ENCODE measurements around the gene KLF17. TPM values are rescaled to one million over a fixed set of nuclear protein-coding genes. Genes with fewer than 3 reads are reported as not detected.

The KLF17 gene, protein sequence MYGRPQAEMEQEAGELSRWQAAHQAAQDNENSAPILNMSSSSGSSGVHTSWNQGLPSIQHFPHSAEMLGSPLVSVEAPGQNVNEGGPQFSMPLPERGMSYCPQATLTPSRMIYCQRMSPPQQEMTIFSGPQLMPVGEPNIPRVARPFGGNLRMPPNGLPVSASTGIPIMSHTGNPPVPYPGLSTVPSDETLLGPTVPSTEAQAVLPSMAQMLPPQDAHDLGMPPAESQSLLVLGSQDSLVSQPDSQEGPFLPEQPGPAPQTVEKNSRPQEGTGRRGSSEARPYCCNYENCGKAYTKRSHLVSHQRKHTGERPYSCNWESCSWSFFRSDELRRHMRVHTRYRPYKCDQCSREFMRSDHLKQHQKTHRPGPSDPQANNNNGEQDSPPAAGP
- 0.23 and 0.74 TPM in 2 replicates for total RNA-seq (2014; rRNA removed; shearing (Covaris generic))
- 0.16 and 0.34 TPM in 2 replicates for polyA plus RNA-seq (2015; cell fraction: cytosol; rRNA removed)
- polyA plus RNA-seq (2015; cell fraction: nucleus; rRNA removed) = 0.15 and 0.20 TPM in 2 replicates

DNA sequence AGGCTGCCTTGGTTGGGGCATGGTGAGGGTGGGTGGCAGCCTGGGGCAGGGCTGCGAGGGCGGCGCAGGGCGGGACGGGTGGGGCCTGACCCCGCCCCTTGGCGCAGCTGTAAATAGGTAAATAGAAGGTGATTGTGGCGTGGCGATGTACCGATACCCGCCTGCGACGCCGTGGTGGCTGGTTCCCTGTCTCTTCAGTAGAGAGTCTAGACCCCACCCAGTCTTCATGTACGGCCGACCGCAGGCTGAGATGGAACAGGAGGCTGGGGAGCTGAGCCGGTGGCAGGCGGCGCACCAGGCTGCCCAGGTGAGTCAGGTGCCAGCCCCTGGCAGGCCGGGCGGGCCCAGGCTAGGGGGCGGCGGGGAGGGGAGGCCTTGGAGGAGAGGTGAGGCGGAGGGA lies at the start of gene KLF17:
KLF17 (plus strand) TSS at position 140 of the 400 bp plus-strand sequence; CDS start at position 227, 87 bp downstream.
- no peak for DNase-seq (ENCODE audit: low read depth)

DNA sequence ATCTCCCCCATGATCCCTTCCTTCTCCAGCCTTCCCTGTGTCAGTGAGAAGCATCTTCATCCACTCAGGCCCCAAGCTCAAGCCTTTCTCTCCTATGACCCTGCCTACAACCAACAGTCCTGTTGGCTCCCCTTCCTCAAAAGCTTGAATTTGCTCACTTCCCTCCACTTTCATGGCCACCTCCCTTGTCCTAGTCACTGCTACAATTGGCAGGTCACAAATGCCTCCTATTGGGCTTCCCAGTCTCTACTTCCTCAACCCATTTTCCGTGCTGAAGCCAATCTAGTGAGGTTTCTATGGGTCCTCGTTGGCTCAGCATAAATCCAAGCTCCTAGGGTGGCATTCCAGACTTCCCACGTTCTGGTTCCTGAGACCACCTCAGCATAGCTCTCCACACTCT lies 47.2 kb upstream of the KLF17 start:
- no peak for DNase-seq (ENCODE audit: low read depth)

DNA sequence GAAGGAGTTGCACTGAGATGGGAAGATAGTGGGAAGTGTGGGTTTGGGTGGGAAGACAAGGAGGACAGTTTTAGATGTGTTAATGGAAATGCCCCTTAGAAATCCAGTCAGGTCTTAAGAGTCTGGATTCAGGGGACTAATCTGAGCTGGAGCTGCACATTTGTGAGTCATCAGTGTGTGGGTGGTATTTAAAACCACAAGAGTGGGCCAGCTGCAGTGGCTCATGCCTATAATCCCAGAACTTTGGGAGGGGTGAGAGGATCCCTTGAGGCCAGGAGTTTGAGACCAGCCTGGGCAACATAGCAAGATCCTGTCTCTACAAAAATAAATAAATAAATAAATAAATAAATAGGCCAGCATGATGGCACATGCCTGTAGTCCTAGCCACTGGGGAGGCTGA lies 46.4 kb upstream of the KLF17 start:
- peak; percentile 90 for DNase-seq (ENCODE audit: low read depth)

DNA sequence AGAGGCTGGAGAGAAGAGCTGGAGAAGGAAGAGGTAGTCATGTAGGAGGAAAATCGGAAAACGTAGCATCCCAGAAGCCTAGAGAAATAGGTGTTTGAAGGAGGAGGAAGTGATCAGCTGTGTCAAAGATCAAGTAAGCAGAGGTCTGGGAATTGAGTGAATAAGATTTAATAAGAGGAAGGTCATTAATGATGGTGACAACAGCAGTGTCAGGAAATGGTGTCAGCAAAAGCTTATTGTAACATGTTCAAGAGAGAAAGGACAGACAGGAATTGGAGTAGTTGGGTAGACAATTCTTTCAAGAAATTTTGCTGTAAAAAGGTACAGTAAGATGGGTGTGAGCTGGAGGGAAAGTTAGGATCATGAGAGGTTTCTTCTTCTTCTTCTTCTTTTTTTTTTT lies 45.8 kb upstream of the KLF17 start:
- DNase-seq (ENCODE audit: low read depth) = no peak

DNA sequence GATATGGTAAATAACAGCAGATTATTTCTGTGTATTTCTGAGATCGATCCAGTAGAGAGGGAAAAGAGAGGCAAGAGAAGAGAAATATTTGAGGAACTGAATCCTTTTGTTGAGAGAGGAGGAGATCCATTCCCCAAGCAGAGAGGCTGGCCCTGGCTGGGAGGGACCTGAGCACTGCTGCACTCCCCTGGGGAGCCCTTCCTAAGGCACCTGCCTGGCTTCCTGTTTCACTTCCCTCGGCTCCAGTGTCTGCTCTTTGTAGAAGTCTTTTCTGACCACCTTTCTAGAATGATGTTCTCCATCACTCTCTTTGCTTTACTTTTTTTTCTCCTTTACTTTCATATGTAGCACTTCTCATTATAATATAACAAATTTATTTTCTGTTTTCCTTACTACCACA lies 45.1 kb upstream of the KLF17 start:
- DNase-seq (ENCODE audit: low read depth) = no peak

DNA sequence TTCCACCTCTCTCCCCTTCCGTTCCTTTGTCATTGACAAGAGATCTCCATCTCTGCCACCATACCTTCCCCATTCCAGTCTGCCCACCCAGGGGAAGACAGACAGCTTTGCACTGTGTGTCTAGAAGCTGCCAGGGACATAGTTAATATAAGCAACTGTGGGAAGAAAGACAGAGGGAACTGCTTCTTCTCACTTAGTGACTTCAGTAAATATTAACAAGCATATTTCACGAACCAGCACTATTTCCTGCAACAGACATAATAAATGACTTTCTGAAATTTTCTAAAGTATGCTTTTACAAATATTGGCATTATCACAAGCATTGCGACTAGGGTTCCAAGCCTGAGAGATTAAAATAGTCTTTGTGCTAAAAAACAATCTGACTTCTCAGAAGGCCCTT lies 44.2 kb upstream of the KLF17 start:
- DNase-seq (ENCODE audit: low read depth) = no peak

DNA sequence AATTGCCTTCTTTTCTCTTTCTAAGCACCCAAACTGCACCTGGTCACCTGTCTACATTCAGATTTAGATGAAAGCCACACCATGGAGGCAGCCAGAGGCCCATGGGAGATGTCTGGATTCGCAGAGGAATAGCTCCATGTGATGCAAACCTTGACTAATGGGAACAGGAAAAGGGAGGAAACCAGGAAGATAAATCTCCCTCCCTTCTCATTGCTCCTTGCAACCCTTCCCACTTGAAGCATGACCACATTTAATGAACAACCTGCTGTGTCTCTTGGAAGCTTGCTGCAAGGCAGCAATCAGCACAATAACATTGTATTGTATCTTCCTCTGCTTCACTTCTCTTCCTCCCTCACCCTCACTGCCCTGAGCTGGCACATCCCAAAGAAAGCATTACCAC lies 42.6 kb upstream of the KLF17 start:
- DNase-seq (ENCODE audit: low read depth) = peak; percentile 81

DNA sequence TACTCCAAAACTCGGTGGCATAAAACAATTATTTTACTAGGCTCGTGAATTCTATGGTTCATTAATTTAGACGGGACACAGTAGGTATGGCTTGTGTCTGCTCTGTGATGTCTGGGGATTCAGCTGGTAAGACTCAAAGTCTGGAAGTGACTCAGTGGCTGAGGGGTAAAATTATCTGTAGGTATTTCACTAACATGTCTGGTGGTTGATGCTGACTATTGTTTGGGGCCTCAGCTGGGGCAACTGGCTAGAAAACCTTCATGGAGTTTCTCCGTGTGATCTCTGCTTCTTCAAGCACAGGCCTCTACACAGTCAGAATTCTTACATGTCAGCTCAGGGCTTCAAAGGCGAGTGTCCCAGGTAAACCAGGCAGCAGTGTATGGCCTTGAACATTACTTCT lies 41.2 kb upstream of the KLF17 start:
- peak; percentile 13 for DNase-seq (ENCODE audit: low read depth)

DNA sequence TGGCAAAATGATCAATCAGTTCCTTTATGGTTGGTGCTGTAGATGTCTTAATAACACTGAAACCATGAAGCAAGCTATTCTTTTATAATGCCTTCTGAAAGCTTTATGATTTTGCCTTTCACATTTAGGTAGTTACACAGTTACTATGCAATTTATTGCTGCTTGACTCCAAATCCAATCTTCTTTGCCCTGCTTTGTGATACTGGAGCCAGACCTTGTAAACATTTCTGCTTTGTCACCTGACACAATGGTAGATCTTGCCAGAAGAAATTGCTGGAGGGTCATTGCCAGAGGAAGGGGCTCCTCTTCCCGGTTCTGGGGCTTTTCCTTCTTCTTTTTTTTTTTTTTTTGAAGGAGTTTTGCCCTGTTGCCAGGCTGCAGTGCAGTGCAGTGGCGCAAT lies 40.5 kb upstream of the KLF17 start:
- DNase-seq (ENCODE audit: low read depth) = no peak

DNA sequence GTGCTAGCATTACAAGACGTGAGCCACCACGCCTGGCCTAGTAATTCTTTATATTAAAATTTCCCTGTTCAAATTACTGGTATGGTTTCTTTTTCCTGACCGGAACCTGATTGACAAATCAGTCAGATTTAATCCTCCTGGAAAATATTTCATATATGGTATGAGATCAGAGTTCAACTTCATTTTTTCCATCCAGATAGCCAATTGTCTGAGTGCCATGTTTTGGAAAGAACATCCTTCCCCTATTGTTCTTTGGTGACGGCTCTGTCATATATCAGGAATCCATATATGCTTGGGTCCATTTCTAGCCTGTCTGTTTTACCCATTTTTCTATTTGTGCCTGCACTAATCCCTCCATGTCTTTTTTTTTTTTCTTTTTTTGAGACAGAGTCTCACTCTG lies 39.1 kb upstream of the KLF17 start:
- no peak for DNase-seq (ENCODE audit: low read depth)

DNA sequence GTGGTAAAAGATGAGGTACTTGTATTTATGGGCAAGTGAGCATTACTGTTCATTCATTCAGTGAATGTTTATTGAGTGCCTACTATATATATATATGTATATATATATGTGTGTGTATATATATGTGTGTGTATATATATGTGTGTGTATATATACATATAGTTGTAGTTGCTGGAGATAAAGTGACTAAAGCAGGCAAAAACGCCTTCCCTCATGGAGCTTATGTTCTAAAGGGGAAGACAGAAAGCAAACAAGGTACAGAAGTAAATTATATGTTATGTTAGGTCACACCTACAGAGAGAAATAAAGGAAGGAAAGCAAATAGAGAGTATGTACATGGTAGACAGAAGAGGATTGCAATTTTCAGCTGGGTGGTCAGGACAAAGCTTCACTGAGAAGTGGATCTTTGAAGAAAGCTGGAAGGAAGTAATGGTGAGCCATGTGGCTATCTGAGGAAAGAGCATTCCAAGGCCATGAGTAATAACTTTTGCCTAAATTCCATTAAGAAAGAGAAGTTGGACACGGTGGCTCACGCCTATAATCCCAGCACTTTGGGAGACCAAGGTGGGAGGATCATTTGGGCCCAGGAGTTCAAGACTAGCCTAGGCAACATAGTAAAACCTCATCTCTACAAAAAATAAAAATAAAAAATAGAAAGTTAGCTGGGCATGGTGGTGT lies 33.5 kb upstream of the KLF17 start:
- peak; percentile 92 for DNase-seq (ENCODE audit: low read depth)

DNA sequence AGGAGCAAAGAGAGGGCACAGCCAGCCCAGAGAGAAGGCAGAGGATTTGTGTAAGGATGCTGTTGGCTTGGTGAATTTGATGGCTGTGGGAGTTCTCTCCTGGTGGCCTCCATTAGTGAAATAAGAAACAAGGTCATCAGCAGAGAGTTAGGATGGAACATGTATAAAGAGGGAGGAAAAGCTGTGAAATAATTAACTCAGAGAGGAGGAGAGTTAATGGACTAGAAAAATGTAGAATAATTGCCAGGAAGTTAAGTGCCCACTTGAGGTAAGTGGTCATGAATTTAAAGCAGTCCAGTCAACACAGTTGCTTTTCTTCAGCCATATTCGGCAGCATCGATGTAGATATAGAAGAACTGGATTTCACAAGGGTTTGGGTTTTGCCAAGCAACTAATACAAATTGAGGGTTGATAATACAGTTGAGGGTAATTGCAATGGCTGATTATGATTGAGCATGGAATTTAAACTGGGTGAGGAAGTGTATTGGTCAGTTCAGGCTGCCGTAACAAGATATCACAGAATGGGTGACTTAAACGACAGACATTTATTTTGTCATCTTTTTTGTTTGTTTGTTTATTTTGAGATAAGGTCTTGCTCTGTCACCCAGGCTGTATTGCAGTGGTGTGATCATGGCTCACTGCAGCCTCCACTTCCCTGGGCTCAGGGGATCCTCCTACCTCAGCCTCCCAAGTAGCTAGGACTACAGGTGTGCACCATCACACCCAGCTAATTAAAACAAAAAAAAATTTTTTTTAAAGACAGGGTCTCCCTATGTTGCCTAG lies 31.7 kb upstream of the KLF17 start:
- no peak for DNase-seq (ENCODE audit: low read depth)

DNA sequence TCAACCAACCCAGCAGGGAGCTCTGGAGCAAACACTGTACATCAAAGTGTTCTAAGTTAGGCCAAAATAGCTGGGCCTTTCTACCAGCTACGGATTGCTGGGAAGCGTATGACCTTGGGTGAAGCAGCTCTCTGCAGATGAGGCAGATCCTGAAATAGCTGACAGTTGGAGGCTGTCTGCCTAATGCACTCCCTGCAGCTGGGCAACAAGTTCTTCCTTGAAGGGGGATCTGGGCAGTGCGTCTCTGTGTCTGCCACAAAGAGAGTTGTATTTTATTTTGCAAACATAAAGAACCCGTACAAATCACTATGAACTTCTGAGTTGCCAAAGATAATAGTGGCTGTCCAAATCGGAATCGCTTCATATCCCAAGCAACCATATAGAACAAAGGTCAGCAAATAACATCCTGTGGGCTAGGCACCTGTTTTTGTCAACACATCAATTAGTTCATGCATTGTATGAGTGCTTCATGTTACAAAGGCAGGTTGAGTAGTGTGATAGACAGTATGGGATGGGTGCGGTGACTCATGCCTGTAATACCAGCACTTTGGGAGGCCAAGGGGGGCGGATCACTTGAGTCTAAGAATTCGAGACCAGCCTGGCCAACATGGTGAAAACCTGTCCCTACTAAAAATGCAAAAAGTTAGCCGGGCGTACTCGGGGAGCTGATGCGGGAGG lies 29.1 kb upstream of the KLF17 start:
- DNase-seq (ENCODE audit: low read depth) = peak; percentile 54

DNA sequence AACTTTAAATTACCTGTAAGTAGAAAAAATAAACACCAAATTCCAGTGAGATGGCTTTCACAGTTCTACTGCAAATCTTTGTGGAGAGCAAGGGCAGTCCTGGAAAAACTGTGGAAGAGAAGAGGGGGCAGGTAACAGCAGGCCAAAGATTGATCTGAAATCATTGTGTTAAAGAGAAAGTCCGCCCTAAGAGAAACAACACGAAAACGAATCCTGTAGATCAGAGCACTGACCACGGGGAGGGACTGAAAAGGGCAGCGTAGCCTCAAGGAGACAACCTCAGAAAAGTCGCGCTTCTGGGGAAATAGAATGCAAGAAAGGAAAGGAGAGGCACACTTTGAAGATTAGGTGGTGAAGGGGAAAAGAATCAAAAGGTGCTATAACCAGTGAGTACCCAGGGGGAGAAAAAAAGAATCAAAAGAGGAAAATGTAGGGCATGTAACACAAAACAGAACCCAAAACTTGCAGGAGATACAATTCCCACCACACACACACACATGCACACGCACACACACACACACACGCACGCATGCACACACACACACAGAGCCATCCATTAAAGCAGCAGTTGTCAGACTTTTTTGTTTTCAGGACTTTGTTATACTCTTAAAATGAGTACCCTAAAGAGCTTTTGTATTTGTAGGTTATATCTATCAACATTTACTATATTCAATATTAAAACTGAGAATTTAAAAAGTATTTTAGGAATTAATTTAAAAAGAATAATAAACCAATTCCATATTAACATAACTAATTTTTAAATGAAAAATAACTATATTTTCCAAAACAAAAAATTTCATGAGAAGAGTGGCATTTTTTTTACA lies 28.0 kb upstream of the KLF17 start:
- no peak for DNase-seq (ENCODE audit: low read depth)

DNA sequence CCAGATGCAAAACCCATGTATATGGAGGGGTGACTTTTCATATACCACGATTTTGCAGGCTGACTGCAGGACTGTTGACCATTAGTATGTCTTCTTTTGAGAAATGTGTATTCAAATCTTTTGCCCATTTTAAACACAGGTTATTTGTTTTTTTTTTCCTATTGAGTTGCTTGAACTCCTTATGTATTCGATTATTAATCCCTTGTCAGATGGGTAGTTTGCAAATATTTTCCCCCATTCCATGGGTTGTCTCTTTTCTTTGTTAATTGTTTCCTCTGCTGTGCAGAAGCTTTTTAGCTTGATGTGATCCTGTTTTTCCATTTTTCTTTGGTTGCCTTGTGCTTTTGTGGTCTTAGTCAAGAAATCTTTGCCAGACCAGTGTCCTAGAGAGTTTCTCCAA lies 24.6 kb upstream of the KLF17 start:
- no peak for DNase-seq (ENCODE audit: low read depth)

DNA sequence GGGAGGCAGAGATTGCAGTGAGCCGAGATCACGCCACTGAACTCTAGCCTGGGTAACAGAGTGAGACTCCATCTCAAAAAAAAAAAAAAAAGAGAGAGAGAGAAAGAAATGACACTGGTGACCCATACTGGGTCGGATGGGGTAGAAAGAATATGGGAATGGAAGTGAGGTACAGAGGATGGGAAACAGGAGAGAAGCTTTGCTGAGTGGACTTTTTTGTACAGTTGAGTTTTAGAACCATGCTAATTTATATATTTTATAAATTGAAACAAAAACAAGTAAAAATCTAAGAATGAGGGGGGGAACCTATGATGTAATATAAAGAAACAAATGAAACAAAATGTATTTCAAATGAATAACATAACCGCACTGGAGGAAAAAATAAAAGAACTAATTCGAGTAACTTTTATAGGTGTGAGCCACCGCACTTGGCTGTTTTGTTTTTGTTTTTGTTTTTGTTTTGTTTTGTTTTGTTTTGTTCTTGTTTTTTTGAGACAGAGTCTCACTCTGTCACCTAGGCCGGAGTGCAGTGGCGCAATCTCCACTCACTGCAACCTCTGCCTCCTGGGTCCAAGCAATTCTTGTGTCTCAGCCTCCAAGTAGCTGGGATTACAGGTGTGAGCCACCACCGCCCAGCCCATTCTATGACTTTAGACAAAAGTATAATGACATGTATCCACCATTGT lies 18.3 kb upstream of the KLF17 start:
- no peak for DNase-seq (ENCODE audit: low read depth)

DNA sequence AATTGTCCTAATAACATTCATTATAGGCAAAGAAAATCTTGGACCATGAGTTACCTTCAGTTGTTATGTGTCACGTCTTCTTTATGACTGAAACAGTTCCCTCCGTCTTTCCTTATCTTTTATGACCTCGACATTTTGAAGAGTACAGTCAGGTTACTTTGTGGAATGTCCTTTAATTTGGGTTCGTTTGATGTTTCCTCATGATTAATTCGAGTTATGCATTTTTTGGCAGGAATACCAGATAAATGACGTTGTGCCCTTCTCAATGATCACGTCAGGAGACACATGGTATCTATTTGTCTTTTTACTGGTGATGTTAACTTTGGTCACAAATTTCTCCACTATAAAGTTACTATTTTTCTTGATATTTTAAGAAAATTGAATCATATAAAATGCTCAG lies 17.3 kb upstream of the KLF17 start:
- no peak for DNase-seq (ENCODE audit: low read depth)

DNA sequence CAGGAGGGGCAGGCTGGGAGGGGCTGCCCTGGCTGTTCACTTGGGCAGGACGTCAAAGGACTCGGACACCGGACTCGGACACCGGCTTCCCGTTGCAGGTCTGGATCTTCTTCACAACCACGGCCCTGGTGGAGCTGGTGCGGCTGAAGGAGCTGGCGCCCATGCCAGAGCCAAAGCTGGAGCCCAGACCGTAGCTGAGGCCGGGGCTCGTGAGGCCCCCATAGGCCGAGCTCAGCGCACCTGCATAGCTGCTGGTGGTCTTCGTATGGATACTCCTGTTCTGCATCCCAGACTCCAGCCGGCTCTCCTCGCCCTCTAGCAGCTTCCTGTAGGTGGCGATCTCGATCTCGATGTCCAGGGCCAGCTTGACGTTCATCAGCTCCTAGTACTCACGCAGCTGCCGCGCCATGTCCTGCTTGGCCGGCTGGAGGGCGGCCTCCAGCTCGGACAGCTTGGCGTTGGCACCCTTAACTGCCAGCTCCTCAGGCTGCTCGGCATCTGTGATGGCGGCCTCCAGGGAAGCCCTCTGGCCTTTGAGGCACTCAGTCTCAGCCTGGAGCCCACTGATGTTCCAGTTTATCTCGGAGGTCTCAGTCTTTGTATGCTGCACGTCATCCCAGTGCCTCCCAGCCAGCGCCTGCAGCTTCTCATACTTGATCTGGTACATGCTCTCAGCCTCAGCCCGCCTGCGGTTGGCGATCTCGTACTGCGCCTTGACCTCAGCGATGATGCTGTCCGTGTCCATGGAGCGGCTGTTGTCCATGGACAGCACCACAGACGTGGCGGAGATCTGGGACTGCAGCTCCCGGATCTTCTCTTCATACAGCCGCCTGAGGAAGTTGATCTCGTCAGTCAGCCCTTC lies 15.1 kb upstream of the KLF17 start:
- DNase-seq (ENCODE audit: low read depth) = no peak

DNA sequence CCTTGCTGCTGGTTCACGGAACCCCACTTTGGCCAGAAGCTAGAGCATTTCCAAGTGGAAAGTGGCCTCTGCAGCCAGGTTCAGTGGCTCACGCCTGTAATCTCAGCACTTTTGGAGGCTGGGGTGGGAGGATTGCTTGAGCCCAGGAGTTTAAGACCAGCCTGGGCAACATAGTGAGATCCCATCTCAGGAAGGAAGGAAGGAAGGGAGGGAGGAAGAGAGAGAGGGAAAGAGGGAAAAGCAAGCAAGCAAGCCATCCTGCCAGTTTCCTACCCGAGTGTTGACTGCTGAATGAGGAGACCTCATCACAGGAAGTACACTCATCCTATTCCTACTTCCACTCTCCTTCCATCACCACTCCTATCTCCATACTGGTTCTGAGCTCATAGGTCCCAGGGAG lies 12.8 kb upstream of the KLF17 start:
- DNase-seq (ENCODE audit: low read depth) = peak; percentile 19

All from HT1080 (cell line).